Adrenal gland (tissue), 12 donors: ENCODE results near the gene PLCG2. TPM values are rescaled to one million over a fixed set of nuclear protein-coding genes. Genes with fewer than 3 reads are reported as not detected.
"Not testable (repeated sequence)": the region's sequence is repeated elsewhere in the genome, so short reads cannot be mapped to it uniquely, and the experiment has no call there.

Experiments used
- DNase-seq, 7 donors: peaks; one replicate each; pipeline ENCODE4 v3.0.0-alpha.2; 2019 to 2020
- H3K27ac ChIP-seq, 5 donors: fragments of 200-600 bp; sonication (generic) in 4 of 5; 1 replicate in 3 of 5; 2 replicates in 2 of 5; pipeline versions ENCODE4 v1.5.1 to v1.8.0; 2016 to 2020; ENCODE audit warnings: mild to moderate bottlenecking in 1 of 5
- H3K27me3 ChIP-seq: fragments of 200-600 bp; 2 replicates; pipeline ENCODE4 v1.8.0; 2021
- H3K36me3 ChIP-seq, 2 donors: fragments of 200-600 bp; replicated peaks in 1 of 2; 1 replicate in 1 of 2; 2 replicates in 1 of 2; pipeline versions ENCODE4 v1.5.1 to v1.8.0; 2018 to 2022
- H3K4me1 ChIP-seq, 2 donors: fragments of 200-600 bp; replicated peaks in 1 of 2; 1 replicate in 1 of 2; 2 replicates in 1 of 2; pipeline versions ENCODE4 v1.5.1 to v1.8.0; 2018 to 2021
- H3K4me3 ChIP-seq, 4 donors: fragments of 200-600 bp; sonication (generic) in 3 of 4; one replicate each; pipeline ENCODE4 v1.5.1; 2016 to 2018
- H3K9me3 ChIP-seq, 3 donors: fragments of 200-600 bp; sonication (generic) in 1 of 3; replicated peaks in 1 of 3; 1 replicate in 2 of 3; 2 replicates in 1 of 3; pipeline versions ENCODE4 v1.5.1 to v1.8.0; 2016 to 2021
- CTCF ChIP-seq, 6 experiments: fragments of 450-650 bp in 4 of 6; fragments of 200-600 bp in 2 of 6; sonication (generic) in 1 of 6; IDR thresholded peaks; 1 replicate in 5 of 6; 2 replicates in 1 of 6; pipeline versions ENCODE4 v1.5.1 to v1.8.0; 2016 to 2021; ENCODE audit warnings: antibody characterized with exemption in 6 of 6, mild to moderate bottlenecking in 2 of 6, moderate library complexity in 1 of 6
- POLR2A ChIP-seq, 2 donors: fragments of 450-650 bp; IDR thresholded peaks; one replicate each; pipeline ENCODE4 v1.6.1; 2017; ENCODE audit warnings: antibody characterized with exemption in 2 of 2, mild to moderate bottlenecking in 2 of 2, moderate library complexity in 1 of 2
- WGBS, 4 donors: extraction: QIAGEN DNeasy Blood & Tissue Kit in 2 of 4; methylation state at CpG; one replicate each; pipeline versions ENCODE4 v1.1.5 to v1.1.7; 2013 to 2017; 5-methylcytosine and 5-hydroxymethylcytosine counted together
- intact Hi-C, 2 donors: fragments of 100-400 bp; cut with DNase I; formaldehyde crosslinking; loops; one replicate each; pipeline versions ENCODE4 v1.14.1 to v1.15.0; 2022 to 2023
- polyA plus RNA-seq, 3 donors: library from polyadenylated mRNA; stranded (reverse); fragments of 200-250 nt in 2 of 3; fragments of 350-450 nt in 1 of 3; fragmentation: Illumina TruSeq in 1 of 3; extraction: RNeasy Lipid Tissue Mini Kit (QIAGEN cat#74804) in 1 of 3; gene quantifications; one replicate each; pipeline ENCODE4 v1.2.3, GENCODE V29; 2013 to 2014
- total RNA-seq, 9 donors: library from RNA; depleted of rRNA in 4 of 9; stranded (reverse); fragments of >200 nt in 4 of 9; fragments of 120-200 nt in 1 of 9; fragmentation: NEBNext Ultra II Directional in 1 of 9; extraction: Animal tissue kit (Norgen Biotek cat#: 25700) in 1 of 9; gene quantifications; one replicate each; pipeline versions ENCODE4 v1.1.0 to v1.2.4, GENCODE V29; 2013 to 2023
- donor health status: healthy with polysubstance abuse.
- donor health status: Bipolar disorder and iron deficiency.
- donor health status: DM: yes; HTN: yes; CAD: no.
- donor health status: DM: no; HTN: no; CAD: no.
- donor health status: DM: no; HTN: no; CAD: no.
- donor health status: DM: yes; HTN: yes; CAD: no.

The PLCG2 gene
- total and polyA plus RNA-seq, 12 donors: 4.8 to 47.6 (median 10.9) TPM

- Histone ChIP-seq H3K27me3 (no peaks in the 10 kb centered on the region), H3K36me3 (no peaks in the 10 kb centered on the region), H3K4me1 (peaks cover 4% of the 10 kb centered on the region in 2 donors), H3K4me3 (no peak overlapping the region), H3K9me3 (no peaks in the 10 kb centered on the region), H3K27ac (peak overlapping the region in 1 of 5 donors; percentile 68)
- DNase-seq: peak in 6 of 7 donors; percentile 13 to 66 (median 42)
- no peak for TF ChIP-seq POLR2A (IDR thresholded peaks at IDR 0.05)
- TF ChIP-seq CTCF (IDR thresholded peaks at IDR 0.05): no peak
- WGBS, 4 donors: 56 to 61% (median 59%) methylated on average over 11 to 13 of the region's 13 CpGs
- intact Hi-C loops: no loop called here
Observed at GRCh38 chr16:81755915-81756614, 23.0 kb upstream of the PLCG2 start.

GRCh38 chr16:81756615-81757356, 22.3 kb upstream of the PLCG2 start:
- intact Hi-C loops: no loop called here
- no peaks in the 10 kb centered on the region for H3K36me3 ChIP-seq
- peaks cover 4% of the 10 kb centered on the region in 2 donors for H3K4me1 ChIP-seq
- no peak for DNase-seq
- 51 to 82% (median 69%) methylated on average over 9 of the region's 9 CpGs for WGBS, 4 donors
- H3K27me3 ChIP-seq: no peaks in the 10 kb centered on the region
- no peak overlapping the region for H3K4me3 ChIP-seq
- no peaks in the 10 kb centered on the region for H3K9me3 ChIP-seq
- H3K27ac ChIP-seq: peak overlapping the region in 1 of 5 donors; percentile 68
- TF ChIP-seq CTCF (IDR thresholded peaks at IDR 0.05): no peak
- TF ChIP-seq POLR2A (IDR thresholded peaks at IDR 0.05): no peak

- WGBS, 4 donors: 4 to 20% (median 14%) methylated on average over 2 of the region's 2 CpGs
- H3K4me3 ChIP-seq: no peak overlapping the region
- H3K9me3 ChIP-seq: no peaks in the 10 kb centered on the region
- peaks cover 4% of the 10 kb centered on the region in 2 donors for H3K4me1 ChIP-seq
- TF ChIP-seq CTCF (IDR thresholded peaks at IDR 0.05) (no peak), POLR2A (IDR thresholded peaks at IDR 0.05) (no peak)
- no peaks in the 10 kb centered on the region for H3K27me3 ChIP-seq
- DNase-seq: no peak
- intact Hi-C loops: no loop called here
- no peaks in the 10 kb centered on the region for H3K36me3 ChIP-seq
- H3K27ac ChIP-seq: no peak overlapping the region
Observed at GRCh38 chr16:81758376-81758775, 20.7 kb upstream of the PLCG2 start.

GRCh38 chr16:81762322-81762721, 16.8 kb upstream of the PLCG2 start:
- H3K36me3 ChIP-seq, H3K9me3 ChIP-seq, H3K27ac ChIP-seq, H3K27me3 ChIP-seq, H3K4me3 ChIP-seq, H3K4me1 ChIP-seq, DNase-seq, intact Hi-C loops: not testable (repeated sequence)
- 65 to 78% (median 67%) methylated on average over 4 of the region's 4 CpGs for WGBS, 4 donors
